Measurements from ENCODE around the gene LIN7C.

LIN7C gene

GRCh38 chr11:27506200-27507182 is at the start of gene LIN7C:
TSS of gene LIN7C (minus strand) at chr11:27506769. CDS start at chr11:27506752, 17 bp downstream.
- no peak for TF ChIP-seq CTCF (IDR thresholded peaks at IDR 0.05)

- TF ChIP-seq CTCF (IDR thresholded peaks at IDR 0.05): no peak
These were observed 48.7 kb upstream of the LIN7C start for GRCh38 chr11:27555264-27555663.

- TF ChIP-seq CTCF (IDR thresholded peaks at IDR 0.05): no peak
These were observed 46.6 kb upstream of the LIN7C start for GRCh38 chr11:27553186-27553585.

- no peak for TF ChIP-seq CTCF (IDR thresholded peaks at IDR 0.05)
These were observed 45.8 kb upstream of the LIN7C start for GRCh38 chr11:27552341-27552740.

GRCh38 chr11:27551127-27551526 is 44.6 kb upstream of the LIN7C start:
- no peak for TF ChIP-seq CTCF (IDR thresholded peaks at IDR 0.05)

GRCh38 chr11:27545946-27546345 is 39.4 kb upstream of the LIN7C start:
- TF ChIP-seq CTCF (IDR thresholded peaks at IDR 0.05): no peak

GRCh38 chr11:27545035-27545434 is 38.5 kb upstream of the LIN7C start:
- TF ChIP-seq CTCF (IDR thresholded peaks at IDR 0.05): no peak

All from LNCAP (cell line).